H9 (cell line): ENCODE results near the gene PCSK6. TPM values are rescaled to one million over a fixed set of nuclear protein-coding genes. Genes with fewer than 3 reads are reported as not detected.

Experiments used
- DNase-seq: peaks from one replicate; pipeline ENCODE4 v3.0.0-alpha.2; 2017
- H2AFZ ChIP-seq: one replicate; pipeline ENCODE4 v1.6.1; 2013; ENCODE audit warnings: mild to moderate bottlenecking, low read length, control low read depth, moderate library complexity
- H2AK5ac ChIP-seq: 2 replicates; pipeline ENCODE4 v1.6.1; 2013; ENCODE audit warnings: low read length, control low read depth, mixed read lengths; ENCODE audit not compliant: insufficient read length
- H2BK120ac ChIP-seq: one replicate; pipeline ENCODE4 v1.6.1; 2013; ENCODE audit warnings: low read depth, mild to moderate bottlenecking, low read length, control low read depth, inconsistent platforms; ENCODE audit not compliant: poor library complexity, severe bottlenecking
- H2BK12ac ChIP-seq: 2 replicates; pipeline ENCODE4 v1.6.1; 2013; ENCODE audit warnings: low read length, control low read depth, mixed read lengths, low read depth; ENCODE audit not compliant: insufficient read length
- H2BK15ac ChIP-seq: 2 replicates; pipeline ENCODE4 v1.6.1; 2013; ENCODE audit warnings: low read depth, low read length, control low read depth
- H2BK20ac ChIP-seq: one replicate; pipeline ENCODE4 v1.6.1; 2013; ENCODE audit warnings: low read depth, mild to moderate bottlenecking, low read length, control low read depth, inconsistent platforms; ENCODE audit not compliant: poor library complexity, severe bottlenecking
- H2BK5ac ChIP-seq: 2 replicates; pipeline ENCODE4 v1.6.1; 2013; ENCODE audit warnings: low read length, control low read depth, mixed read lengths; ENCODE audit not compliant: insufficient read length
- H3K14ac ChIP-seq: 2 replicates; pipeline ENCODE4 v1.6.1; 2013; ENCODE audit warnings: low read length, control low read depth; ENCODE audit not compliant: insufficient read depth
- H3K18ac ChIP-seq: 2 replicates; pipeline ENCODE4 v1.6.1; 2013; ENCODE audit warnings: low read depth, mild to moderate bottlenecking, mixed read lengths, low read length, control low read depth; ENCODE audit not compliant: insufficient read length
- H3K23ac ChIP-seq: 2 replicates; pipeline ENCODE4 v1.6.1; 2013; ENCODE audit warnings: low read length, control low read depth, mixed read lengths, low read depth; ENCODE audit not compliant: insufficient read length
- H3K23me2 ChIP-seq: 2 replicates; pipeline ENCODE4 v1.6.1; 2013; ENCODE audit warnings: low read depth, mild to moderate bottlenecking, mixed read lengths, low read length, control low read depth; ENCODE audit not compliant: insufficient read length, poor library complexity, severe bottlenecking
- H3K27ac ChIP-seq: 2 replicates; pipeline ENCODE4 v1.5.1; 2013; ENCODE audit warnings: low read length, control low read depth, mixed read lengths, low read depth; ENCODE audit not compliant: insufficient read length
- H3K27me3 ChIP-seq: 2 replicates; pipeline ENCODE4 v1.6.1; 2013; ENCODE audit warnings: low read length, control low read depth, inconsistent platforms; ENCODE audit not compliant: insufficient read depth
- H3K4ac ChIP-seq: 2 replicates; pipeline ENCODE4 v1.6.1; 2013; ENCODE audit warnings: low read depth, mild to moderate bottlenecking, control low read depth, inconsistent platforms, low read length, moderate library complexity
- H3K4me1 ChIP-seq: 2 replicates; pipeline ENCODE4 v1.6.1; 2013; ENCODE audit warnings: low read length, control low read depth, inconsistent platforms; ENCODE audit not compliant: insufficient read depth
- H3K4me2 ChIP-seq: 2 replicates; pipeline ENCODE4 v1.6.1; 2013; ENCODE audit warnings: low read length, control low read depth, mixed read lengths; ENCODE audit not compliant: insufficient read length, insufficient read depth
- H3K56ac ChIP-seq: 2 replicates; pipeline ENCODE4 v1.6.1; 2013; ENCODE audit warnings: low read depth, mild to moderate bottlenecking, mixed read lengths, low read length, control low read depth; ENCODE audit not compliant: insufficient read length
- H3K79me1 ChIP-seq: 2 replicates; pipeline ENCODE4 v1.6.1; 2013; ENCODE audit warnings: low read depth, mild to moderate bottlenecking, moderate library complexity, low read length, control low read depth, inconsistent platforms; ENCODE audit not compliant: insufficient read depth, poor library complexity, severe bottlenecking
- H3K79me2 ChIP-seq: 2 replicates; pipeline ENCODE4 v1.6.1; 2013; ENCODE audit warnings: low read length, control low read depth, inconsistent platforms; ENCODE audit not compliant: insufficient read depth
- H3K9ac ChIP-seq: 2 replicates; pipeline ENCODE4 v1.6.1; 2013; ENCODE audit warnings: low read length, control low read depth, mixed read lengths; ENCODE audit not compliant: insufficient read length; ENCODE audit errors: extremely low read depth
- H3K9me3 ChIP-seq: one replicate; pipeline ENCODE4 v1.6.1; 2013; ENCODE audit warnings: low read depth, low read length, inconsistent platforms; ENCODE audit not compliant: control insufficient read depth
- H3T11ph ChIP-seq: one replicate; pipeline ENCODE4 v1.6.1; 2013; ENCODE audit warnings: mild to moderate bottlenecking, low read length, control low read depth, inconsistent platforms
- H4K20me1 ChIP-seq: one replicate; pipeline ENCODE4 v1.6.1; 2013; ENCODE audit not compliant: control insufficient read depth, insufficient read length, insufficient read depth
- H4K5ac ChIP-seq: 2 replicates; pipeline ENCODE4 v1.6.1; 2013; ENCODE audit warnings: low read depth, mild to moderate bottlenecking, mixed read lengths, low read length, control low read depth; ENCODE audit not compliant: insufficient read length
- H4K8ac ChIP-seq: replicated peaks from 2 replicates; pipeline ENCODE4 v1.6.1; 2013; ENCODE audit warnings: low read length, control low read depth, mixed read lengths, low read depth; ENCODE audit not compliant: insufficient read length
- H4K91ac ChIP-seq: 2 replicates; pipeline ENCODE4 v1.6.1; 2013; ENCODE audit warnings: low read depth, mild to moderate bottlenecking, moderate library complexity, mixed read lengths, low read length, control low read depth; ENCODE audit not compliant: insufficient read length
- H3K27ac Mint-ChIP-seq, 3 experiments: 2 replicates in 2 of 3; 3 replicates in 1 of 3; pipeline ENCODE4 v1.8.0; 2020 to 2021; ENCODE audit warnings: mixed read lengths in 3 of 3, mild to moderate bottlenecking in 1 of 3, moderate library complexity in 1 of 3
- H3K27me3 Mint-ChIP-seq: 2 replicates; pipeline ENCODE4 v1.8.0; 2021; ENCODE audit warnings: low read depth, mild to moderate bottlenecking, moderate library complexity, mixed read lengths
- H3K36me3 Mint-ChIP-seq, 3 experiments: 2 replicates in 2 of 3; 3 replicates in 1 of 3; pipeline ENCODE4 v1.8.0; 2020 to 2021; ENCODE audit warnings: low read depth in 3 of 3, mixed read lengths in 3 of 3; ENCODE audit not compliant: insufficient read depth in 1 of 3
- H3K4me1 Mint-ChIP-seq, 2 experiments: 2 replicates each; pipeline ENCODE4 v1.8.0; 2020; ENCODE audit warnings: mixed read lengths in 2 of 2
- H3K4me3 Mint-ChIP-seq, 2 experiments: 2 replicates in 1 of 2; 3 replicates in 1 of 2; pipeline ENCODE4 v1.8.0; 2020 to 2021; ENCODE audit warnings: mild to moderate bottlenecking in 2 of 2, mixed read lengths in 2 of 2, moderate library complexity in 1 of 2
- H3K9me3 Mint-ChIP-seq, 2 experiments: 2 replicates in 1 of 2; 3 replicates in 1 of 2; pipeline ENCODE4 v1.8.0; 2020; ENCODE audit warnings: mild to moderate bottlenecking in 2 of 2, mixed read lengths in 2 of 2, moderate library complexity in 1 of 2
- CTCF ChIP-seq: fragments of 200-600 bp; sonication (generic); conservative IDR thresholded peaks from 3 replicates; pipeline ENCODE4 v1.8.0; 2021; ENCODE audit warnings: antibody characterized with exemption, mild to moderate bottlenecking
- WGBS: extraction: QIAGEN DNeasy Blood & Tissue Kit; methylation state at CpG from one replicate; pipeline ENCODE4 v1.1.7; 2013; ENCODE audit warnings: missing lambda C conversion rate, low lambda C conversion rate, mixed read lengths; ENCODE audit not compliant: insufficient read length; ENCODE audit errors: extremely low coverage; 5-methylcytosine and 5-hydroxymethylcytosine counted together
- total RNA-seq: library from RNA; stranded (reverse); gene quantifications from 2 replicates; pipeline ENCODE4 v1.2.1, GENCODE V29; 2021

Gene PCSK6
- total RNA-seq, 1 experiment from 2014 or later, result 4.0 TPM

GRCh38 chr15:101374326-101374725 lies 115.2 kb downstream of the PCSK6 start:
- H2BK12ac ChIP-seq, result no peak overlapping the region
- H3K9me3 ChIP-seq, result no peaks in the 10 kb centered on the region
- no CpG with 5 or more reads among the region's 6 CpGs for WGBS
- no peak overlapping the region for H2BK15ac ChIP-seq
- peaks cover 5% of the 10 kb centered on the region; the same call in 1 of the 2 replicates for H3K4me1 ChIP-seq
- TF ChIP-seq CTCF, result no peak
- H2BK5ac ChIP-seq, result no peak overlapping the region
- no peak overlapping the region for H4K5ac ChIP-seq
- no peak for DNase-seq
- H3K4me2 ChIP-seq, result no peak overlapping the region
- H3K27me3 ChIP-seq, result no peaks in the 10 kb centered on the region
- H3K23me2 ChIP-seq, result no peaks in the 10 kb centered on the region
- no peak overlapping the region for H3K4ac ChIP-seq
- H2AK5ac ChIP-seq, result no peak overlapping the region
- no peak overlapping the region for H3K14ac ChIP-seq
- H4K20me1 ChIP-seq, result no peaks in the 10 kb centered on the region
- no peak overlapping the region for H3T11ph ChIP-seq
- no peak overlapping the region for H3K9ac ChIP-seq
- Mint-ChIP-seq H3K27me3 (peaks cover 13% of the 10 kb centered on the region), H3K4me3 (no peak overlapping the region), H3K27ac (no peak overlapping the region), H3K9me3 (no peaks in the 10 kb centered on the region), H3K36me3 (no peaks in the 10 kb centered on the region; a peak in 1 of 7 replicates), H3K4me1 (peaks cover 27 to 29% of the 10 kb centered on the region in 2 experiments)
- no peaks in the 10 kb centered on the region for H3K79me1 ChIP-seq
- no peak overlapping the region for H2BK120ac ChIP-seq
- H3K79me2 ChIP-seq, result no peaks in the 10 kb centered on the region
- no peak overlapping the region for H3K18ac ChIP-seq
- no peak overlapping the region for H3K56ac ChIP-seq
- no peak overlapping the region for H2AFZ ChIP-seq
- H4K91ac ChIP-seq, result no peak overlapping the region
- no peak overlapping the region for H2BK20ac ChIP-seq
- no peak overlapping the region for H4K8ac ChIP-seq
- H3K23ac ChIP-seq, result no peak overlapping the region
- H3K27ac ChIP-seq, result no peak overlapping the region
